Measurements from ENCODE around the gene C2orf68. TPM values are rescaled to one million over a fixed set of nuclear protein-coding genes. Genes with fewer than 3 reads are reported as not detected.

Gene C2orf68
- total and polyA plus RNA-seq, 2 of the 13 experiments (the other 11 are each of a cell fraction or from before 2014, with no cell fraction given), result 47.1 to 77.4 TPM

GRCh38 chr2:85635636-85636035 is 23.8 kb upstream of the C2orf68 start (continued):
- TF ChIP-seq ZNF710 (CRISPR knock-in tag; IDR thresholded peaks at IDR 0.05; ENCODE audit: borderline replicate concordance) (no peak), FLYWCH1 (CRISPR knock-in tag; IDR thresholded peaks at IDR 0.05) (no peak), ZNF652 (CRISPR knock-in tag; IDR thresholded peaks at IDR 0.05; ENCODE audit: borderline replicate concordance, low read depth) (no peak), ZNF205 (CRISPR knock-in tag; IDR thresholded peaks at IDR 0.05) (no peak), ETV5 (CRISPR knock-in tag; IDR thresholded peaks at IDR 0.05; ENCODE audit: borderline replicate concordance) (no peak)

GRCh38 chr2:85635011-85635410 is 23.1 kb upstream of the C2orf68 start:
- H4K20me1 ChIP-seq (ENCODE audit: insufficient read depth, low read length), result peaks cover 10% of the 10 kb centered on the region
- H3K4me2 ChIP-seq (ENCODE audit: low read depth, low read length), result no peak overlapping the region
- 95% methylated on average over 8 of the region's 8 CpGs for WGBS (ENCODE audit: low lambda C conversion rate)
- H3K36me3 ChIP-seq (replicated peaks in 1 of 2; ENCODE audit: control insufficient read depth in 1 of 2, insufficient read depth in 2 of 2, low read length in 2 of 2), result peaks cover 44 to 89% of the 10 kb centered on the region in 2 experiments
- no peaks in the 10 kb centered on the region for H3K9me3 ChIP-seq (ENCODE audit: low read length)
- peaks cover 8% of the 10 kb centered on the region for H3K79me2 ChIP-seq (ENCODE audit: insufficient read depth, low read length)
- no peak overlapping the region for H3K9ac ChIP-seq (ENCODE audit: insufficient read depth, low read depth, low read length)
- no peak for DNase-seq (ENCODE audit: low spot score)
- ATAC-seq, result no peak
- no peak overlapping the region for H3K27ac ChIP-seq (ENCODE audit: extremely low read length, insufficient read depth, low read length)
- no peak for FAIRE-seq
- no peak overlapping the region for H3K4me3 ChIP-seq (replicated peaks in 1 of 3; ENCODE audit: insufficient read depth in 1 of 3, low read depth in 2 of 3, low read length in 3 of 3)
- no peak overlapping the region for H2AFZ ChIP-seq (ENCODE audit: low read length)
- in situ Hi-C loops (cut with HindIII; ENCODE audit: extremely low pct_ligation_motif_present, low pct_unique_long_range_greater_than_20kb), result no loop called here
- H3K27me3 ChIP-seq (ENCODE audit: control insufficient read depth in 1 of 2, insufficient read depth in 2 of 2, low read length in 2 of 2), result no peaks in the 10 kb centered on the region
- POLR2A ChIA-PET, result no interaction called here
- BruUV-seq (replicated peaks), result no TSS peak
- no peaks in the 10 kb centered on the region for H3K4me1 ChIP-seq (ENCODE audit: insufficient read depth, low read length)
- intact Hi-C loops (cut with micrococcal nuclease; ENCODE audit: unreplicated experiment), result no loop called here
- CTCF ChIA-PET (ENCODE audit: low intra/inter-chr PET ratio, low total read pairs), result no interaction called here
- no peak for TF ChIP-seq ZNF607 (CRISPR knock-in tag; IDR thresholded peaks at IDR 0.05; ENCODE audit: borderline replicate concordance)
- no peak for TF ChIP-seq MBNL3 (CRISPR knock-in tag; conservative IDR thresholded peaks at IDR 0.05)
- TF ChIP-seq BCLAF1 (IDR thresholded peaks at IDR 0.05), result no peak
- TF ChIP-seq FOXA1 (IDR thresholded peaks at IDR 0.05), result no peak
- no peak for TF ChIP-seq FOXA1 (CRISPR knock-in tag; IDR thresholded peaks at IDR 0.05)
- TF ChIP-seq PTBP1 (IDR thresholded peaks at IDR 0.05; ENCODE audit: low read depth, low read length, poor library complexity, severe bottlenecking), result no peak
- no peak for TF ChIP-seq KAT8 (CRISPR knock-in tag; IDR thresholded peaks at IDR 0.05)
- TF ChIP-seq CERS6 (CRISPR knock-in tag; IDR thresholded peaks at IDR 0.05), result no peak
- no peak for TF ChIP-seq AKAP8 (CRISPR knock-in tag; IDR thresholded peaks at IDR 0.05)
- TF ChIP-seq KDM2A (CRISPR knock-in tag; IDR thresholded peaks at IDR 0.05; ENCODE audit: borderline replicate concordance, low read depth), result no peak
- no peak for TF ChIP-seq MAZ (IDR thresholded peaks at IDR 0.05; ENCODE audit: borderline replicate concordance, low read depth, low read length)
- no peak for TF ChIP-seq MAZ (CRISPR knock-in tag; IDR thresholded peaks at IDR 0.05; ENCODE audit: low read depth)
